Astrocyte (in vitro differentiated cells and primary cell): ENCODE results near the gene RGS19. TPM values are rescaled to one million over a fixed set of nuclear protein-coding genes. Genes with fewer than 3 reads are reported as not detected.

Experiments used
- DNase-seq: peaks from one replicate; pipeline ENCODE4 v3.0.0-alpha.2; 2010; ENCODE audit warnings: low read depth
- FAIRE-seq: peaks from 2 replicates; lab custom pipeline; 2011; peaks lifted over from hg19 to GRCh38; lab: Jason Lieb, UNC
- H2AFZ ChIP-seq: 2 replicates; pipeline ENCODE4 v1.6.0; 2012; ENCODE audit warnings: low read depth, low read length, inconsistent platforms
- H3K27ac ChIP-seq: 2 replicates; pipeline ENCODE4 v1.5.1; 2011; ENCODE audit warnings: low read depth, low read length, inconsistent platforms
- H3K27me3 ChIP-seq: 2 replicates; pipeline ENCODE4 v1.6.0; 2011; ENCODE audit warnings: low read length, inconsistent platforms; ENCODE audit not compliant: insufficient read depth
- H3K36me3 ChIP-seq: 2 replicates; pipeline ENCODE4 v1.5.1; 2011; ENCODE audit warnings: low read length, inconsistent platforms; ENCODE audit not compliant: insufficient read depth
- H3K4me1 ChIP-seq: 2 replicates; pipeline ENCODE4 v1.5.1; 2011; ENCODE audit warnings: low read length, inconsistent platforms; ENCODE audit not compliant: insufficient read depth
- H3K4me2 ChIP-seq: 2 replicates; pipeline ENCODE4 v1.6.0; 2012; ENCODE audit warnings: low read length, inconsistent platforms
- H3K4me3 ChIP-seq: 2 replicates; pipeline ENCODE4 v1.5.1; 2011; ENCODE audit warnings: low read depth, mild to moderate bottlenecking, low read length, inconsistent platforms; ENCODE audit not compliant: insufficient read depth
- H3K79me2 ChIP-seq: 2 replicates; pipeline ENCODE4 v1.6.0; 2012; ENCODE audit warnings: mild to moderate bottlenecking, low read length, inconsistent platforms; ENCODE audit not compliant: insufficient read depth
- H3K9ac ChIP-seq: 2 replicates; pipeline ENCODE4 v1.6.0; 2012; ENCODE audit warnings: mild to moderate bottlenecking, low read length, inconsistent platforms
- H3K9me3 ChIP-seq: 2 replicates; pipeline ENCODE4 v1.5.1; 2012; ENCODE audit warnings: low read depth, mild to moderate bottlenecking, low read length, inconsistent platforms; ENCODE audit not compliant: insufficient read depth
- H4K20me1 ChIP-seq: 2 replicates; pipeline ENCODE4 v1.6.0; 2012; ENCODE audit warnings: low read length, inconsistent platforms; ENCODE audit not compliant: insufficient read depth
- H3K27ac Mint-ChIP-seq: one replicate; pipeline ENCODE4 v1.8.0; 2021; ENCODE audit warnings: mild to moderate bottlenecking, mixed read lengths; ENCODE audit not compliant: unreplicated experiment
- H3K27me3 Mint-ChIP-seq: one replicate; pipeline ENCODE4 v1.8.0; 2021; ENCODE audit warnings: low read depth, mixed read lengths; ENCODE audit not compliant: unreplicated experiment
- H3K36me3 Mint-ChIP-seq: one replicate; pipeline ENCODE4 v1.8.0; 2021; ENCODE audit warnings: low read depth, mixed read lengths; ENCODE audit not compliant: unreplicated experiment
- H3K4me1 Mint-ChIP-seq: one replicate; pipeline ENCODE4 v1.8.0; 2021; ENCODE audit warnings: low read depth, mixed read lengths; ENCODE audit not compliant: unreplicated experiment
- H3K4me3 Mint-ChIP-seq: one replicate; pipeline ENCODE4 v1.8.0; 2021; ENCODE audit warnings: mild to moderate bottlenecking, moderate library complexity, mixed read lengths; ENCODE audit not compliant: unreplicated experiment
- H3K9me3 Mint-ChIP-seq: one replicate; pipeline ENCODE4 v1.8.0; 2021; ENCODE audit warnings: mild to moderate bottlenecking, mixed read lengths; ENCODE audit not compliant: unreplicated experiment
- CTCF ChIP-seq: IDR thresholded peaks from 2 replicates; pipeline ENCODE4 v1.5.1; 2011; ENCODE audit warnings: low read depth, mild to moderate bottlenecking, inconsistent platforms, low read length, moderate library complexity; ENCODE audit not compliant: insufficient read depth
- EZH2 ChIP-seq: IDR thresholded peaks from 2 replicates; pipeline ENCODE4 v1.6.1; 2012; ENCODE audit warnings: mild to moderate bottlenecking, low read length, inconsistent platforms; ENCODE audit not compliant: insufficient read depth
- total RNA-seq: library from RNA; stranded (reverse); gene quantifications from 2 replicates; pipeline ENCODE4 v1.2.1, GENCODE V29; 2021

Gene RGS19
- total RNA-seq, 1 donor from 2014 or later: 18.3 TPM

GRCh38 chr20:64113796-64114355 lies 34.6 kb upstream of the RGS19 start:
- Histone ChIP-seq H3K27me3 (peaks cover 9% of the 10 kb centered on the region), H3K9ac (no peak overlapping the region), H4K20me1 (no peaks in the 10 kb centered on the region), H3K4me2 (no peak overlapping the region), H3K36me3 (no peaks in the 10 kb centered on the region), H3K79me2 (no peaks in the 10 kb centered on the region), H3K4me3 (no peak overlapping the region), H2AFZ (no peak overlapping the region), H3K27ac (no peak overlapping the region), H3K9me3 (no peaks in the 10 kb centered on the region), H3K4me1 (no peaks in the 10 kb centered on the region)
- no peak for FAIRE-seq
- no peak overlapping the region for H3K27ac Mint-ChIP-seq
- peaks cover 42% of the 10 kb centered on the region for H3K27me3 Mint-ChIP-seq
- no peaks in the 10 kb centered on the region for H3K9me3 Mint-ChIP-seq
- peak overlapping the region; percentile 70 for H3K4me3 Mint-ChIP-seq
- peaks cover 4% of the 10 kb centered on the region for H3K4me1 Mint-ChIP-seq
- TF ChIP-seq EZH2 (no peak), CTCF (no peak)
- DNase-seq: no peak
- no peaks in the 10 kb centered on the region for H3K36me3 Mint-ChIP-seq

GRCh38 chr20:64113444-64113775 lies 34.1 kb upstream of the RGS19 start:
- Histone ChIP-seq H3K4me3 (no peak overlapping the region), H3K9me3 (no peaks in the 10 kb centered on the region), H3K4me2 (no peak overlapping the region), H3K36me3 (no peaks in the 10 kb centered on the region), H3K9ac (no peak overlapping the region), H3K4me1 (no peaks in the 10 kb centered on the region), H3K27ac (no peak overlapping the region), H3K79me2 (no peaks in the 10 kb centered on the region), H3K27me3 (peaks cover 9% of the 10 kb centered on the region), H2AFZ (no peak overlapping the region), H4K20me1 (no peaks in the 10 kb centered on the region)
- H3K4me1 Mint-ChIP-seq: peaks cover 4% of the 10 kb centered on the region
- H3K9me3 Mint-ChIP-seq: no peaks in the 10 kb centered on the region
- H3K4me3 Mint-ChIP-seq: peak overlapping the region; percentile 70
- H3K27ac Mint-ChIP-seq: no peak overlapping the region
- TF ChIP-seq EZH2 (no peak), CTCF (no peak)
- DNase-seq (no peak), FAIRE-seq (no peak)
- no peaks in the 10 kb centered on the region for H3K36me3 Mint-ChIP-seq
- peaks cover 47% of the 10 kb centered on the region for H3K27me3 Mint-ChIP-seq

- Histone ChIP-seq H2AFZ (no peak overlapping the region), H3K79me2 (no peaks in the 10 kb centered on the region), H3K27me3 (peaks cover 9% of the 10 kb centered on the region), H4K20me1 (no peaks in the 10 kb centered on the region), H3K9ac (no peak overlapping the region), H3K4me2 (no peak overlapping the region), H3K4me3 (no peak overlapping the region), H3K36me3 (no peaks in the 10 kb centered on the region), H3K9me3 (no peaks in the 10 kb centered on the region), H3K27ac (no peak overlapping the region), H3K4me1 (no peaks in the 10 kb centered on the region)
- Mint-ChIP-seq H3K4me1 (peaks cover 4% of the 10 kb centered on the region), H3K36me3 (no peaks in the 10 kb centered on the region), H3K27ac (no peak overlapping the region), H3K9me3 (no peaks in the 10 kb centered on the region), H3K27me3 (peaks cover 52% of the 10 kb centered on the region), H3K4me3 (no peak overlapping the region)
- DNase-seq: no peak
- FAIRE-seq: no peak
- TF ChIP-seq EZH2 (no peak), CTCF (no peak)
Measured at GRCh38 chr20:64112691-64113443, 33.5 kb upstream of the RGS19 start.
